OCI-LY7 (cell line): ENCODE results near the gene PEMT.

ENCODE experiments used
- CTCF ChIP-seq: fragments of 200-600 bp; sonication (generic); conservative IDR thresholded peaks from 2 replicates; pipeline ENCODE4 v1.5.1; 2014; ENCODE audit warnings: mild to moderate bottlenecking, antibody characterized with exemption, low read length, moderate library complexity, mixed read lengths
- EZH2phosphoT487 ChIP-seq: fragments of 200-600 bp; sonication (generic); IDR thresholded peaks from 2 replicates; pipeline ENCODE4 v1.6.1; 2018; ENCODE audit warnings: low read depth, borderline replicate concordance, mild to moderate bottlenecking, mixed run types, antibody characterized with exemption, low read length, moderate library complexity, mixed read lengths

DNA sequence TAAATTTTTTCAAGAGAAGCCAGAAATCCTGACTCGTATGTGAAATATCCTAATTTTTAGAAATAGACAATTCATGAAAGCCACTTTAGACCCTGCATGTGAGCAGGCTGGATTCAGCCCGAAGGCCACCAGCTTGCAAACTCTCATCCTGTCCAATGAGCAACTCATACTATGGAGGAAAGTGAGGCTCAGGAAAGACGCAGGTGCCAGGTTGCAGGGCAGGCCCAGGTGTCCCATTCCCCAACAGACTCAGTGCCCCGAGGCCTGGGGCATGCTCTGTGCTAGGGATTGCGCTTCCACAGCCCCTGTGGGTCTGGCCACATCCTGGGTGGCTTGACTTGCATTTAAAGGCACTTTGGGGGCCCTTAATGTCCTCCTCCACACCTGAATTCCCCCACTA lies 78.6 kb downstream of the PEMT start:
- TF ChIP-seq CTCF (no peak), EZH2phosphoT487 (no peak)
